Inferior parietal cortex (tissue), 1 donor: ENCODE results near the gene ARHGEF10L.
"Not testable (repeated sequence)": the region's sequence is repeated elsewhere in the genome, so short reads cannot be mapped to it uniquely, and the experiment has no call there.

Experiments
- DNase-seq: peaks from one replicate; pipeline ENCODE4 v3.0.0-alpha.2; 2016; ENCODE audit errors: extremely low spot score

Gene ARHGEF10L, protein sequence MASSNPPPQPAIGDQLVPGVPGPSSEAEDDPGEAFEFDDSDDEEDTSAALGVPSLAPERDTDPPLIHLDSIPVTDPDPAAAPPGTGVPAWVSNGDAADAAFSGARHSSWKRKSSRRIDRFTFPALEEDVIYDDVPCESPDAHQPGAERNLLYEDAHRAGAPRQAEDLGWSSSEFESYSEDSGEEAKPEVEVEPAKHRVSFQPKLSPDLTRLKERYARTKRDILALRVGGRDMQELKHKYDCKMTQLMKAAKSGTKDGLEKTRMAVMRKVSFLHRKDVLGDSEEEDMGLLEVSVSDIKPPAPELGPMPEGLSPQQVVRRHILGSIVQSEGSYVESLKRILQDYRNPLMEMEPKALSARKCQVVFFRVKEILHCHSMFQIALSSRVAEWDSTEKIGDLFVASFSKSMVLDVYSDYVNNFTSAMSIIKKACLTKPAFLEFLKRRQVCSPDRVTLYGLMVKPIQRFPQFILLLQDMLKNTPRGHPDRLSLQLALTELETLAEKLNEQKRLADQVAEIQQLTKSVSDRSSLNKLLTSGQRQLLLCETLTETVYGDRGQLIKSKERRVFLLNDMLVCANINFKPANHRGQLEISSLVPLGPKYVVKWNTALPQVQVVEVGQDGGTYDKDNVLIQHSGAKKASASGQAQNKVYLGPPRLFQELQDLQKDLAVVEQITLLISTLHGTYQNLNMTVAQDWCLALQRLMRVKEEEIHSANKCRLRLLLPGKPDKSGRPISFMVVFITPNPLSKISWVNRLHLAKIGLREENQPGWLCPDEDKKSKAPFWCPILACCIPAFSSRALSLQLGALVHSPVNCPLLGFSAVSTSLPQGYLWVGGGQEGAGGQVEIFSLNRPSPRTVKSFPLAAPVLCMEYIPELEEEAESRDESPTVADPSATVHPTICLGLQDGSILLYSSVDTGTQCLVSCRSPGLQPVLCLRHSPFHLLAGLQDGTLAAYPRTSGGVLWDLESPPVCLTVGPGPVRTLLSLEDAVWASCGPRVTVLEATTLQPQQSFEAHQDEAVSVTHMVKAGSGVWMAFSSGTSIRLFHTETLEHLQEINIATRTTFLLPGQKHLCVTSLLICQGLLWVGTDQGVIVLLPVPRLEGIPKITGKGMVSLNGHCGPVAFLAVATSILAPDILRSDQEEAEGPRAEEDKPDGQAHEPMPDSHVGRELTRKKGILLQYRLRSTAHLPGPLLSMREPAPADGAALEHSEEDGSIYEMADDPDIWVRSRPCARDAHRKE (N-terminal part only)

GRCh38 chr1:17539477-17540254 lies at the start of gene ARHGEF10L:
ARHGEF10L (plus strand) TSS chr1:17539698; CDS start chr1:17580596, 40,898 bp downstream.
- no peak for DNase-seq

- DNase-seq, result not testable (repeated sequence)
These were observed 49.6 kb upstream of the ARHGEF10L start for GRCh38 chr1:17489768-17490417.

- DNase-seq, result not testable (repeated sequence)
These were observed 48.8 kb upstream of the ARHGEF10L start for GRCh38 chr1:17490667-17491066.

DNA sequence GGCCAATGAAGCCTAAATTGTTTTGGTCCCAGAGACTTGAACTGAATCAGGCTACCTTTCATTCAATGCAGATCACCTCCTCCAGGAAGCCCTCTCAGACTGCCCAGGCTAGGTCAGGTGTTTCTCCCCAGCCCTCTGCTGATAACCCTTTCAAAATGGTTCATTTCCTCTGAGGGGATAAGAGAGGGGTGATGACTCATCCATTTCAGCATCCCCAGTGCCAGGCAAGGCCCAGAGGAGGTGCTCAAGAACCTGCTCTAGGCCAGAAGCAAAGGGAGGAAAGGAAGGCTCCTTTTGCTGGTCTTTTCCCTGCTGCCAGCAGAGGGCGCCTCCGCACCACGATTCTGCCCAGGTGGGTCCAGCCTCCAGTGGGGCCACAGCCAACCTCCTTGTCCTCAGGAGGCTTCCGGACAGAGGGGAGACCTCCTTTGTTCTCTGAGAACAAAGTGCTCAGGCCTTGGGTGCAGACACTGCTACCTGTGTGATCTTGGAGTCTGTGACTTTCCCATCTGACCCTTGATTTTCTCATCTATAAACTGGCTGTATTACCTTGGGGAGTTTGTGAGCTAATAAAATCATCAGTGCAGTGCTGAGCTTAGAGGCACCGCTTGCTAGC lies 45.3 kb upstream of the ARHGEF10L start:
- peak; percentile 59 for DNase-seq

DNA sequence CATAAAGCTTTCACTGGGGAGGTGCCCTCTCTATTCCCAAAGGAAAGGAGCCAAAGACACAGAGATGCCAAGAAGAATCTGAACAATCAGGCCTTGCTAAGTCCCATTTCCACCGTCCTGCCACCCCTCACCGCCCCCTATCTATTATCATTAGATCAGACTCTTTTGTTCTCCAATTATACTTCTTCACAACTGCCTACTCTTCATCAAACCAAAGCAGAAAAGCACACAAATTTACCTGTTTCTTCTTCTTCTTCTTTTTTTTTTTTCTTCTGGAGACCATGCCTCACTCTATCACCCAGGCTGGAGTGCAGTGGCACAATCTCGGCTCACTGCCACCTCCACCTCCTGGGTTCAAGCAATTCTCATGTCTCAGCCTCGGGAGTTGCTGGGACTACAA lies 43.1 kb upstream of the ARHGEF10L start:
- no peak for DNase-seq

GRCh38 chr1:17498214-17498613 lies 41.3 kb upstream of the ARHGEF10L start:
- DNase-seq, result no peak

- DNase-seq, result peak; percentile 77
These were observed 37.1 kb upstream of the ARHGEF10L start for GRCh38 chr1:17502326-17502778.

DNA sequence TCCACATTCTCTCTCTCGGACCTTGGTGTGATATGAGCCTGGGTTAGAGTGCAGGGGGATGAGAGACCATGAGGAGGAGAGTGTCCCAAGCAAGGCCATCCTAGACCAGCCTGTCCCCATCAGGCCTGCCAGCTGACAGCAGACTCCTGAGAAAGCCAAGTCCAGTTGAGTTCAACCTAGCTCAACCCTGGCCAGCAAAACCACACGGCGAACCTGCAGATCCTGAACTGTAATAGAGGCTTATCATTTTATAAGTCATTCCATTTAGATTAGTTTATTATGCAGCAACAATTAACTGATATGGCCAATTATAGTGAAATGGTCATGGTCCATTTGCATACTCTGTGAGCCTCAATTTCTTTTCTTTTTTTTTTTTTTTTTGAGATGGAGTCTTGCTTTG lies 36.4 kb upstream of the ARHGEF10L start:
- no peak for DNase-seq

DNA sequence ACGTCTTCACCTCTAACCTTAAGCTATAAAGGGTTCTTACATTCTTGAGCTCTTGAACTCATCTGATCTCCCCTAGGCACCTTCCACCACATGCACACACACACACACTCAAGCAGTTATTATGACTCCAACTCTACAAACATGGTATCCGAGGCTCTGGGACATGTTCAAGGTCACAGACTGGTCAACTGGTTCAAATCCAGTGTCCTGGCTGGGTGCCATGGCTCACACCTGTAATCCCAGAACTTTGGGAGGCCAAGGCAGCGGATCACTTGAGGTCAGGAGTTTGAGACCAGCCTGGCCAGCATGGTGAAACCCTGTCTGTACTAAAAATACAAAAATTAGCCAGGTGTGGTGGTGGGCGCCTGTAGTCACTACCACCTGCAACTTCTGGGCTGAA lies 32.3 kb upstream of the ARHGEF10L start:
- DNase-seq, result not testable (repeated sequence)

- no peak for DNase-seq
These were observed 31.6 kb upstream of the ARHGEF10L start for GRCh38 chr1:17507915-17508314.

DNA sequence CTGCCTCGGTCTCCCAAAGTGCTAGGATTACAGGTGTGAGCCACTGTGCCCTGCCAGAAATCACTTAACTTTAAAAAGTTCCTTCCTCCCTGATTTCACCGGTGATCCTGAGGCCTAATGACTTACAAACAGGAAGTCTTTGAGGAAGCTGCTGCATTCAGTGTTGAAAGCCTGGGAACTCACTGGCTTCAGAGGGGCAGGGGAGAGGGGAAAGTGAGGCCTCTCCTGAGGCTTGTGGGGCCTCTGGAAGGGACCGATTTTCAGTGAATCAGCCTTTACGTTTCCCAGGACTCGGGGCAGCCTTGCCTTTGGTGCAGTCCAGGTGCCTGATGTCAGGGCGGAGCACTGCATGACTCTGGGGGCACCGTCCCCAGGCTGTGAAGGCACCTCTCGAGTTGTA lies 30.1 kb upstream of the ARHGEF10L start:
- DNase-seq, result no peak

- no peak for DNase-seq
These were observed 29.4 kb upstream of the ARHGEF10L start for GRCh38 chr1:17510138-17510537.

DNA sequence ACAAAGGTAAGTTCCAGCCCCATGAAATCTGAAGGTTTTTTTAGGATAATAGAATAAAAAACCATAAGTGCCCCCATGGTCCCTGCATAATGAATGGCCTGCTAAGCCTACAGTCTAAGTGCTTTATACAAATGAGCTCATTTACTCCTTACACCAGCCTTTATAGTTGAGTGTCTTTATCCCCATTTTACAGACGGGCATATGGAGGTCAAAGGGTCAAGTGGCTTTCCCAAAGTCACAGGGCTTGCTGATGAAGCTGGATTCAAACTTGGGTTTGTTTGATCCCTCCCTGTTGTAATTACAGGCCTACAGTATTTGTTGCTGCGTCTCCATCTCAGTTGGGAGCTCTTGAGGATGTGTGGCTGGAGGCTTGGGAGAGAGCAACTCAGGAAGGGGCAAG lies 28.3 kb upstream of the ARHGEF10L start:
- DNase-seq, result no peak

DNA sequence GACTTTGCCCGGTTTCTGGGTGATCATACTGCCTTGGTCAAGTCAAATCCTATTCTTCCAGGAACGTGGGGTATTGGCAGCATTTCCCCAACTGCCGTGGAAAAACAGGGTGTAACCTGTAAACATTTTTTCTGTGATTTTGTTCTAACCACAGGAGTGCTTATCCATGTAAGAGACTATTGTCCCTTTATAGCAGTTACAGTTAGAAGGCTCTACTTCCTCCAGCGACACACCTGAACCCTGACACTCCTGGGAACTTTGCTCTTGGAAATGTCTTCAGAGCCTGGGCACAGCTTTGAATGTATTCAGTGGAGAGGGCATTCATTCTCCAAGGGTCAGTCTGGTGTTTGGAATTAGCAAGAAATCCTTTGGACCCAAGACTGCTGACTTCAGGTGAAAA lies 26.4 kb upstream of the ARHGEF10L start:
- DNase-seq, result no peak

DNA sequence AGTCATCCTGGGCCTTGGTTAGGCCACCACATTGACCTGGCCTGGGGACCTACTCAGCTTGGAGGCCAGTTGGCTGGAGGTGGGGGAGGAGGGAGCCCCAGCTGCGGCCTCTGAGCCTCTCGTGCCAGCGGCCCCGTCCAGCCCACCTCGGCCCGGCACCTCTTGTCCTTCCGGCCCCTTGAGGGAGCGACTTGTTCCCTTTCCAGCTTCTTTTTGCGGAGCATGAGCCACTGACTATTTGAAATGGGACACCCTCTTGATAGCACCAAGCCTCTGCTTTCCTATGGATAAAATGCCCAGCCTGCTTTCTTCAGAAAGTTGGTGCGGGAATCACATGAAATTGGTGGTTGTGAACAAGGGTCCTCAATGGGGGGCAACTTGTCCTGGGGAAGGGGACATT lies 24.7 kb upstream of the ARHGEF10L start:
- DNase-seq, result no peak

- DNase-seq, result no peak
These were observed 23.6 kb upstream of the ARHGEF10L start for GRCh38 chr1:17515902-17516301.

GRCh38 chr1:17516303-17517214 lies 22.9 kb upstream of the ARHGEF10L start:
- no peak for DNase-seq

GRCh38 chr1:17520041-17520440 lies 19.5 kb upstream of the ARHGEF10L start:
- DNase-seq, result no peak
